T-helper 2 cell (primary cell): ENCODE results near the gene SPAG6.

Experiments used
- DNase-seq, 5 experiments: peaks; one replicate each; pipeline versions ENCODE4 v3.0.0 to v3.0.0-alpha.2; 2012 to 2022

SPAG6 gene

DNA sequence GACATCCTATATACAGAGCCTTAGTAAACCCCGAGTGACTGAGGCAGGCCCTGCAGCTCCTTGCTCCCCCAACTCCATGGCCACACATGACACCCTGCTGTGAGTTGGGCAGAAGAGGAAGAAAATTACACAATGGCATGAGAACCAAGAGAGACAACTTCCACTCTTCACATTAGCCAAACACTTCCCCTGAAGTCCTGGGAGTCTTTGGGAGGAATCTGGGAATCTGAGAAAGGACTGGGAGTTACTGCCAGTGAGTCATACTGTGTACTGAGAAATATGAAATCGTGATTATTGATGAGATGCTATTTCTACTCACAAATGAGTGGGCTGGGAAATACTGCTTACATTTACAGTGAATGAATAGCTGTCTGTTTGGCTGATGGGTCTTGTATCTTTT is 116.6 kb downstream of the SPAG6 start:
- DNase-seq = no peak

DNA sequence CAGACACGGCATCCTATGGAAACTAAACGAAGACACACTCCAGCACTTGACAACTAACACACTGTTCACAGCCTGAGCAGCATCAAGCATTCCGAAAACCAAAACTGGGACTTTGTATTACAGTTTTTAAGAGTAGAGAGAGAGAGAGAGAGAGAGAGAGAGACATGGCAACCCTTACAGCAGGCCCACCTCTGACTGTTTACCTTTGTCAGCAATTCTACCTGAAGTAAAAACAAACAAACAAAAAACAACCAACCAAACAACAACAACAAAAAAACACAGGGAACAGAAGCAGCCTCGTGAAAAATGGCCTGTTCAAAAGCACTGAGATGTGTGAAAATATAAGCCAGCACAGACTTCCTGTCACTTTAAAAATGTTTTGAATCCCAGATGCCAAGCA is 118.0 kb downstream of the SPAG6 start:
- DNase-seq = no peak

DNA sequence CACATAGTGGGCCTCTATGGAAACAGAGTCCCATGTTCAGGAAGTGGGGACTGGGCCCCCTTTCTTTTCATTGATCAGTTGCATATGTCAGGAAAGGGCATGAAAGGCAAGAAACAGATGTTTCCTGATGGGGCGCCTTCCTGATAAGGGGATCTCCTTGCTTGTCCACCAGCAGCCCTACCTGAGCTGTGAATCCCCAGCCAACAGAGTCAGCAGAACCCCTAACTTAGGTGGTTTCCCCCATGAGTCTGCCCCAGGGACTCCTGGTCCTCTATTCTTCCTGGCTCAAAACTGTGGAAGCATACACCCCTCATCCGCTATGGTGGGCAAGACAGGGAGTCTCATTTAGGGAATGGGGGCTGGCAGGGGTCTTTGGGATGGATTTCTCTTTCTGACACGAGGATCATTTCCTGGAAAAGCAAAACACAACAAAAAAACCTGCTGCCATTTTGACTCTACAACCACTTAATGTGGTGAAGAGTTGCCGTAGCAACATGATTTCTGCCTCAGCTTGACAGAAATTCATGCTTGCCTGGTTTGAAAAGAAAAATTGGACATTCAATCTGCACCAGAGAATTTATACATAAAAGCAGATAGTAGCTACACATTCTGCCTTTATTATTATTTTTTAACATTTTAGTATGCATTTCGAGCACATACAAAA is 119.8 kb downstream of the SPAG6 start:
- DNase-seq = no peak

DNA sequence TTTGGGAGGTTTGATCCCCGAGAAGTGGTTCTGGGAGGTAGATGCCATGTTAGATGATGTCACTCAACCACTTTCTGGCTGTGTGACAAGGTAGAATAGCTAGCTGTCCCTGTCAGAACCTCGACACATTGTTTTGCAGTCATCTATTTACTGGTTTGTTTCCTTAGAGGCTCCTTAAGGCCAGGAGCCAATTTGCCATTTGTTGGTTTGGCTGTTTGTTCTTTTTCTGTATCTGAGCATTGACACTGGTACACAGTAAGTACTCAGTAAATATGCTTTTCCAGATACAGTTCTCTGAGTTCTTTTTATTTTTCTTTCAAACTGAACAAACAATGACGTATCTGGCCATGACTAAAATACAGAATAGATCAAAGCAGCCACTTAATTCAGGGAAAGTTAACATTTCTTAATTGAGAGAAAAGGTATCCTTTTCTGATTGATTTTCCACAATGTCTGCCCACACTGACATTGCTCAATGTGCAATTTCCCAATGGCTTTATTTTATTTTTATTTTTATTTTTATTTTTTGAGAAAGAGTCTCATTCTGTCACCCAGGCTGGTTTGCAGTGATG is 121.6 kb downstream of the SPAG6 start:
- no peak for DNase-seq
